A549 (cell line): ENCODE data around the gene AGBL4.

Source experiments
- CEBPB ChIP-seq, 2 experiments: fragments of >200 bp in 1 of 2; sonication (Bioruptor Twin) in 1 of 2; formaldehyde crosslinking in 1 of 2; IDR thresholded peaks; 2 replicates each; pipeline ENCODE4 v1.6.1; 2012 to 2016
- EHMT2 ChIP-seq: fragments of 200-600 bp; sonication (generic); IDR thresholded peaks from 2 replicates; pipeline ENCODE4 v1.6.1; 2016; ENCODE audit warnings: antibody characterized with exemption, low read depth, mild to moderate bottlenecking, moderate library complexity
- ESRRA ChIP-seq: fragments of 150-350 bp; IDR thresholded peaks from 2 replicates; pipeline ENCODE4 v1.6.1; 2014; ENCODE audit warnings: mild to moderate bottlenecking, low read length, borderline replicate concordance
- FOSB ChIP-seq: fragments of 250-450 bp; sonication (Bioruptor Pico); IDR thresholded peaks from 2 replicates; pipeline ENCODE4 v1.5.0; 2020; ENCODE audit warnings: mild to moderate bottlenecking, moderate library complexity
- MAFK ChIP-seq: fragments of 450-650 bp; IDR thresholded peaks from 2 replicates; pipeline ENCODE4 v1.6.1; 2014; ENCODE audit not compliant: partially characterized antibody
- MAZ ChIP-seq: fragments of 150-350 bp; IDR thresholded peaks from 2 replicates; pipeline ENCODE4 v1.6.1; 2014; ENCODE audit warnings: antibody characterized with exemption, low read depth, low read length, borderline replicate concordance
- POLR2A ChIP-seq: IDR thresholded peaks from 2 replicates; pipeline ENCODE4 v1.6.1; 2012; ENCODE audit warnings: mild to moderate bottlenecking, low read length
- POLR2AphosphoS2 ChIP-seq: conservative IDR thresholded peaks from 2 replicates; pipeline ENCODE4 v1.6.1; 2012; ENCODE audit warnings: low read length, improper control_type of control experiment, inconsistent platforms
- RARB ChIP-seq: fragments of 250-450 bp; sonication (Bioruptor Pico); IDR thresholded peaks from 2 replicates; pipeline ENCODE4 v1.8.0; 2021; ENCODE audit warnings: mild to moderate bottlenecking, moderate library complexity
- RFX5 ChIP-seq: fragments of 450-650 bp; IDR thresholded peaks from 2 replicates; pipeline ENCODE4 v1.7.1; 2014; ENCODE audit warnings: antibody characterized with exemption, mild to moderate bottlenecking, moderate library complexity
- ZFP36 ChIP-seq: fragments of 450-650 bp; IDR thresholded peaks from 2 replicates; pipeline ENCODE4 v1.6.1; 2014; ENCODE audit warnings: borderline replicate concordance; ENCODE audit not compliant: partially characterized antibody
- TF ChIP-seq, protein P1 (sequence below): fragments of >200 bp; sonication (Bioruptor Twin); formaldehyde crosslinking; IDR thresholded peaks from 2 replicates; pipeline ENCODE4 v1.6.1; 2016
- TF ChIP-seq, protein P2 (sequence below): fragments of >200 bp; sonication (Bioruptor Twin); formaldehyde crosslinking; IDR thresholded peaks from 3 replicates; pipeline ENCODE4 v1.5.1; 2016

DNA sequence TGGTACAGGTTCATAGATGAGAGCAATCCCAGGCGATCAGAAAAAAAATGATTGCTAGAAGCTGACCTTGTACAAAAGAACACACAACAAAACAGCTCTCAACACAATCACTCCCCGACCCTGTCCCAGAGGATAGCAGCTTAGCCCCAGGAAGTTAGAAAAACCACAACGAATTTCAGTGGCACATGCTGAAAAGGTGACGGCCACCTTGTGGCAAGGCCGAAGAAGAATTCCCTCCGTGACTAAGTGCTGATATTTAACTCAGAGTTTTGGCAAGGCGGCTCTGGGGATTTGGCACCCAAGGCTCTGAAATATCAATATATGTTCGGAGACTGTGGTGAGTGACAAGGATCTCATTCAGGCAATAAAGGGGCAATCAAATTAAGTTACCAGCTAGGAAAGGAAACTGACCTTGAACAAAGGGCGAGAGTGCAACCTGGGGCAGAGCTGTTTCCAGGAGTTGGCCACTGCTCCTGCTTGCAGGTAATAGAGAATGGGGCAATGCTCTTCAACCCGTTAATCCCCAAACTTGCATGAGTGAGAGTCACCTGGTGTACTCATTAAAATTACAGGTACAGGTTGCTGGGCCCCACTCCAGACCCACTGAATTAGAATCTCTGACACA, 1343.2 kb downstream of the AGBL4 start:
- no peak for TF ChIP-seq POLR2AphosphoS2
- TF ChIP-seq POLR2A: no peak
- no peak for TF ChIP-seq EHMT2
- no peak for TF ChIP-seq RFX5
- TF ChIP-seq, protein P1, sequence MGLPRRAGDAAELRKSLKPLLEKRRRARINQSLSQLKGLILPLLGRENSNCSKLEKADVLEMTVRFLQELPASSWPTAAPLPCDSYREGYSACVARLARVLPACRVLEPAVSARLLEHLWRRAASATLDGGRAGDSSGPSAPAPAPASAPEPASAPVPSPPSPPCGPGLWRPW: no peak
- TF ChIP-seq, protein P2, sequence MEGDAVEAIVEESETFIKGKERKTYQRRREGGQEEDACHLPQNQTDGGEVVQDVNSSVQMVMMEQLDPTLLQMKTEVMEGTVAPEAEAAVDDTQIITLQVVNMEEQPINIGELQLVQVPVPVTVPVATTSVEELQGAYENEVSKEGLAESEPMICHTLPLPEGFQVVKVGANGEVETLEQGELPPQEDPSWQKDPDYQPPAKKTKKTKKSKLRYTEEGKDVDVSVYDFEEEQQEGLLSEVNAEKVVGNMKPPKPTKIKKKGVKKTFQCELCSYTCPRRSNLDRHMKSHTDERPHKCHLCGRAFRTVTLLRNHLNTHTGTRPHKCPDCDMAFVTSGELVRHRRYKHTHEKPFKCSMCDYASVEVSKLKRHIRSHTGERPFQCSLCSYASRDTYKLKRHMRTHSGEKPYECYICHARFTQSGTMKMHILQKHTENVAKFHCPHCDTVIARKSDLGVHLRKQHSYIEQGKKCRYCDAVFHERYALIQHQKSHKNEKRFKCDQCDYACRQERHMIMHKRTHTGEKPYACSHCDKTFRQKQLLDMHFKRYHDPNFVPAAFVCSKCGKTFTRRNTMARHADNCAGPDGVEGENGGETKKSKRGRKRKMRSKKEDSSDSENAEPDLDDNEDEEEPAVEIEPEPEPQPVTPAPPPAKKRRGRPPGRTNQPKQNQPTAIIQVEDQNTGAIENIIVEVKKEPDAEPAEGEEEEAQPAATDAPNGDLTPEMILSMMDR: no peak
- TF ChIP-seq CEBPB (IDR thresholded peaks at IDR 0.05): no peak
- TF ChIP-seq FOSB (CRISPR knock-in tag): no peak
- TF ChIP-seq MAFK: no peak
- TF ChIP-seq ESRRA: no peak
- TF ChIP-seq MAZ: no peak
- no peak for TF ChIP-seq ZFP36
- TF ChIP-seq RARB (CRISPR knock-in tag): no peak
